ENCODE results near the gene DYSF.

- TF ChIP-seq, protein P1, sequence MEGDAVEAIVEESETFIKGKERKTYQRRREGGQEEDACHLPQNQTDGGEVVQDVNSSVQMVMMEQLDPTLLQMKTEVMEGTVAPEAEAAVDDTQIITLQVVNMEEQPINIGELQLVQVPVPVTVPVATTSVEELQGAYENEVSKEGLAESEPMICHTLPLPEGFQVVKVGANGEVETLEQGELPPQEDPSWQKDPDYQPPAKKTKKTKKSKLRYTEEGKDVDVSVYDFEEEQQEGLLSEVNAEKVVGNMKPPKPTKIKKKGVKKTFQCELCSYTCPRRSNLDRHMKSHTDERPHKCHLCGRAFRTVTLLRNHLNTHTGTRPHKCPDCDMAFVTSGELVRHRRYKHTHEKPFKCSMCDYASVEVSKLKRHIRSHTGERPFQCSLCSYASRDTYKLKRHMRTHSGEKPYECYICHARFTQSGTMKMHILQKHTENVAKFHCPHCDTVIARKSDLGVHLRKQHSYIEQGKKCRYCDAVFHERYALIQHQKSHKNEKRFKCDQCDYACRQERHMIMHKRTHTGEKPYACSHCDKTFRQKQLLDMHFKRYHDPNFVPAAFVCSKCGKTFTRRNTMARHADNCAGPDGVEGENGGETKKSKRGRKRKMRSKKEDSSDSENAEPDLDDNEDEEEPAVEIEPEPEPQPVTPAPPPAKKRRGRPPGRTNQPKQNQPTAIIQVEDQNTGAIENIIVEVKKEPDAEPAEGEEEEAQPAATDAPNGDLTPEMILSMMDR (IDR thresholded peaks at IDR 0.05): no peak
- TF ChIP-seq POLR2A (IDR thresholded peaks at IDR 0.05): no peak
Measured at GRCh38 chr2:71637168-71637567, 183.8 kb downstream of the DYSF start.

Data from Peyer's patch (tissue), 4 donors.